Measurements from ENCODE around the gene HEXIM2. TPM values are rescaled to one million over a fixed set of nuclear protein-coding genes. Genes with fewer than 3 reads are reported as not detected.

HEXIM2 gene
- total RNA-seq, 1 donor from 2014 or later = 3.0 TPM

GRCh38 chr17:45128989-45129388, 32.7 kb upstream of the HEXIM2 start:
- TF ChIP-seq CTCF (conservative IDR thresholded peaks at IDR 0.05; ENCODE audit: low read depth, low read length) = no peak

GRCh38 chr17:45129426-45129939, 32.2 kb upstream of the HEXIM2 start:
- no peak for TF ChIP-seq CTCF (conservative IDR thresholded peaks at IDR 0.05; ENCODE audit: low read depth, low read length)
- H3K4me3 ChIP-seq (ENCODE audit: low read depth, low read length) = no peak overlapping the region
- DNase-seq (ENCODE audit: low read depth) = no peak

More at GRCh38 chr17:45128989-45129388, 32.7 kb upstream of the HEXIM2 start:
- no peak overlapping the region for H3K4me3 ChIP-seq (ENCODE audit: low read depth, low read length)
- no peak for DNase-seq (ENCODE audit: low read depth)

GRCh38 chr17:45129940-45130680, 31.6 kb upstream of the HEXIM2 start:
- no peak for DNase-seq (ENCODE audit: low read depth)
- no peak for TF ChIP-seq CTCF (conservative IDR thresholded peaks at IDR 0.05; ENCODE audit: low read depth, low read length)
- no peak overlapping the region for H3K4me3 ChIP-seq (ENCODE audit: low read depth, low read length)

GRCh38 chr17:45130681-45131615, 30.7 kb upstream of the HEXIM2 start:
- TF ChIP-seq CTCF (conservative IDR thresholded peaks at IDR 0.05; ENCODE audit: low read depth, low read length) = no peak
- DNase-seq (ENCODE audit: low read depth) = no peak
- H3K4me3 ChIP-seq (ENCODE audit: low read depth, low read length) = peak overlapping the region; percentile 95

- TF ChIP-seq CTCF (conservative IDR thresholded peaks at IDR 0.05; ENCODE audit: low read depth, low read length) = peak; percentile 79
- peak overlapping the region; percentile 95 for H3K4me3 ChIP-seq (ENCODE audit: low read depth, low read length)
- no peak for DNase-seq (ENCODE audit: low read depth)
These were observed 29.9 kb upstream of the HEXIM2 start for GRCh38 chr17:45131616-45132319.

GRCh38 chr17:45132320-45132571, 29.4 kb upstream of the HEXIM2 start, which contains the start of gene PLCD3:
Gene PLCD3, minus strand, starts transcription at chr17:45132515. Its CDS starts 105 bp downstream, at chr17:45132410.
- no peak for TF ChIP-seq CTCF (conservative IDR thresholded peaks at IDR 0.05; ENCODE audit: low read depth, low read length)
- H3K4me3 ChIP-seq (ENCODE audit: low read depth, low read length) = peak within 1 kb of the TSS; percentile 95
- no peak for DNase-seq (ENCODE audit: low read depth)
